Stimulated activated naive CD8-positive, alpha-beta T cell treated with anti-CD3 and anti-CD28 coated beads, Interleukin-15, Interleukin-2, amounts not matched to agents 100 ng/mL and 50 ng/mL, for 24 hours (primary cell): ENCODE results near the gene RNGTT.

Experiments used
- H3K27ac Mint-ChIP-seq: one replicate; pipeline ENCODE4 v1.8.0; 2021; ENCODE audit warnings: mild to moderate bottlenecking, mixed read lengths
- H3K27me3 Mint-ChIP-seq: one replicate; pipeline ENCODE4 v1.8.0; 2021; ENCODE audit warnings: mixed read lengths
- H3K36me3 Mint-ChIP-seq: one replicate; pipeline ENCODE4 v1.8.0; 2021; ENCODE audit warnings: low read depth, mixed read lengths
- H3K4me1 Mint-ChIP-seq: one replicate; pipeline ENCODE4 v1.8.0; 2021; ENCODE audit warnings: low read depth, mixed read lengths
- H3K4me3 Mint-ChIP-seq: one replicate; pipeline ENCODE4 v1.8.0; 2021; ENCODE audit warnings: mild to moderate bottlenecking, mixed read lengths
- H3K9me3 Mint-ChIP-seq: one replicate; pipeline ENCODE4 v1.8.0; 2021; ENCODE audit warnings: mixed read lengths

RNGTT gene

GRCh38 chr6:88641178-88641903 lies 322.1 kb downstream of the RNGTT start:
- Mint-ChIP-seq H3K36me3 (no peaks in the 10 kb centered on the region), H3K27me3 (no peaks in the 10 kb centered on the region), H3K27ac (peak overlapping the region; percentile 5), H3K4me3 (no peak overlapping the region), H3K9me3 (no peaks in the 10 kb centered on the region), H3K4me1 (peaks cover 31% of the 10 kb centered on the region)

- Mint-ChIP-seq H3K27me3 (no peaks in the 10 kb centered on the region), H3K27ac (no peak overlapping the region), H3K4me3 (no peak overlapping the region), H3K9me3 (no peaks in the 10 kb centered on the region), H3K4me1 (peaks cover 19% of the 10 kb centered on the region), H3K36me3 (no peaks in the 10 kb centered on the region)
Measured at GRCh38 chr6:88637761-88638545, 325.5 kb downstream of the RNGTT start.

GRCh38 chr6:88636871-88637270 lies 326.5 kb downstream of the RNGTT start:
- Mint-ChIP-seq H3K4me3 (no peak overlapping the region), H3K27me3 (no peaks in the 10 kb centered on the region), H3K4me1 (peaks cover 24% of the 10 kb centered on the region), H3K27ac (no peak overlapping the region), H3K9me3 (no peaks in the 10 kb centered on the region), H3K36me3 (no peaks in the 10 kb centered on the region)

GRCh38 chr6:88633782-88634181 lies 329.6 kb downstream of the RNGTT start:
- peaks cover 3% of the 10 kb centered on the region for H3K36me3 Mint-ChIP-seq
- H3K4me3 Mint-ChIP-seq, result no peak overlapping the region
- H3K9me3 Mint-ChIP-seq, result no peaks in the 10 kb centered on the region
- H3K27me3 Mint-ChIP-seq, result no peaks in the 10 kb centered on the region
- peaks cover 29% of the 10 kb centered on the region for H3K4me1 Mint-ChIP-seq
- H3K27ac Mint-ChIP-seq, result no peak overlapping the region

GRCh38 chr6:88631830-88632229 lies 331.6 kb downstream of the RNGTT start:
- H3K27ac Mint-ChIP-seq, result no peak overlapping the region
- H3K36me3 Mint-ChIP-seq, result peaks cover 4% of the 10 kb centered on the region
- no peak overlapping the region for H3K4me3 Mint-ChIP-seq
- H3K27me3 Mint-ChIP-seq, result no peaks in the 10 kb centered on the region
- peaks cover 29% of the 10 kb centered on the region for H3K4me1 Mint-ChIP-seq
- H3K9me3 Mint-ChIP-seq, result no peaks in the 10 kb centered on the region

- Mint-ChIP-seq H3K4me3 (no peak overlapping the region), H3K27me3 (no peaks in the 10 kb centered on the region), H3K4me1 (peaks cover 29% of the 10 kb centered on the region), H3K36me3 (peaks cover 4% of the 10 kb centered on the region), H3K9me3 (no peaks in the 10 kb centered on the region), H3K27ac (no peak overlapping the region)
Measured at GRCh38 chr6:88629838-88630494, 333.5 kb downstream of the RNGTT start.

GRCh38 chr6:88626460-88626859 lies 337.0 kb downstream of the RNGTT start:
- Mint-ChIP-seq H3K4me1 (peaks cover 17% of the 10 kb centered on the region), H3K27ac (no peak overlapping the region), H3K36me3 (peaks cover 8% of the 10 kb centered on the region), H3K4me3 (no peak overlapping the region), H3K27me3 (no peaks in the 10 kb centered on the region), H3K9me3 (no peaks in the 10 kb centered on the region)

- Mint-ChIP-seq H3K27ac (no peak overlapping the region), H3K27me3 (no peaks in the 10 kb centered on the region), H3K36me3 (peaks cover 10% of the 10 kb centered on the region), H3K4me3 (no peak overlapping the region), H3K4me1 (no peaks in the 10 kb centered on the region), H3K9me3 (no peaks in the 10 kb centered on the region)
Measured at GRCh38 chr6:88623531-88623930, 339.9 kb downstream of the RNGTT start.

GRCh38 chr6:88619951-88620350 lies 343.5 kb downstream of the RNGTT start:
- Mint-ChIP-seq H3K4me3 (no peak overlapping the region), H3K27me3 (no peaks in the 10 kb centered on the region), H3K36me3 (peaks cover 16% of the 10 kb centered on the region), H3K4me1 (peaks cover 5% of the 10 kb centered on the region), H3K9me3 (no peaks in the 10 kb centered on the region), H3K27ac (no peak overlapping the region)

- Mint-ChIP-seq H3K36me3 (peaks cover 42% of the 10 kb centered on the region), H3K9me3 (no peaks in the 10 kb centered on the region), H3K27ac (no peak overlapping the region), H3K4me3 (no peak overlapping the region), H3K4me1 (peaks cover 14% of the 10 kb centered on the region), H3K27me3 (no peaks in the 10 kb centered on the region)
Measured at GRCh38 chr6:88616380-88616779, 347.0 kb downstream of the RNGTT start.

- no peaks in the 10 kb centered on the region for H3K9me3 Mint-ChIP-seq
- H3K27me3 Mint-ChIP-seq, result no peaks in the 10 kb centered on the region
- peaks cover 14% of the 10 kb centered on the region for H3K4me1 Mint-ChIP-seq
- no peak overlapping the region for H3K27ac Mint-ChIP-seq
- no peak overlapping the region for H3K4me3 Mint-ChIP-seq
- peaks cover 47% of the 10 kb centered on the region for H3K36me3 Mint-ChIP-seq
Measured at GRCh38 chr6:88614316-88614877, 349.0 kb downstream of the RNGTT start.

GRCh38 chr6:88612631-88613030 lies 350.8 kb downstream of the RNGTT start:
- H3K4me1 Mint-ChIP-seq, result peaks cover 14% of the 10 kb centered on the region
- H3K36me3 Mint-ChIP-seq, result peaks cover 50% of the 10 kb centered on the region
- H3K9me3 Mint-ChIP-seq, result no peaks in the 10 kb centered on the region
- peak overlapping the region; percentile 69 for H3K27ac Mint-ChIP-seq
- H3K27me3 Mint-ChIP-seq, result no peaks in the 10 kb centered on the region
- H3K4me3 Mint-ChIP-seq, result no peak overlapping the region

GRCh38 chr6:88611721-88612120 lies 351.7 kb downstream of the RNGTT start:
- Mint-ChIP-seq H3K4me3 (no peak overlapping the region), H3K27ac (no peak overlapping the region), H3K27me3 (no peaks in the 10 kb centered on the region), H3K4me1 (peaks cover 14% of the 10 kb centered on the region), H3K36me3 (peaks cover 48% of the 10 kb centered on the region), H3K9me3 (no peaks in the 10 kb centered on the region)

- Mint-ChIP-seq H3K36me3 (peaks cover 44% of the 10 kb centered on the region), H3K27ac (no peak overlapping the region), H3K4me3 (no peak overlapping the region)
Measured at GRCh38 chr6:88609983-88610382, 353.4 kb downstream of the RNGTT start.

GRCh38 chr6:88605271-88605670 lies 358.1 kb downstream of the RNGTT start:
- H3K9me3 Mint-ChIP-seq, result no peaks in the 10 kb centered on the region
- no peak overlapping the region for H3K27ac Mint-ChIP-seq
- peaks cover 3% of the 10 kb centered on the region for H3K36me3 Mint-ChIP-seq
- no peaks in the 10 kb centered on the region for H3K4me1 Mint-ChIP-seq
- no peaks in the 10 kb centered on the region for H3K27me3 Mint-ChIP-seq
- H3K4me3 Mint-ChIP-seq, result no peak overlapping the region

More at GRCh38 chr6:88609983-88610382, 353.4 kb downstream of the RNGTT start:
- H3K4me1 Mint-ChIP-seq, result peaks cover 9% of the 10 kb centered on the region
- no peaks in the 10 kb centered on the region for H3K9me3 Mint-ChIP-seq
- H3K27me3 Mint-ChIP-seq, result no peaks in the 10 kb centered on the region
